NCI-H2196 (cell line): ENCODE results near the gene GAL3ST3.
A peak's percentile ranks its signal among the peaks of the same experiment; 100 is the strongest.
"Not testable (repeated sequence)": the region's sequence is repeated elsewhere in the genome, so short reads cannot be mapped to it uniquely, and the experiment has no call there.

Source experiments
- DNase-seq: peaks from one replicate; lab custom pipeline; 2025; ENCODE audit not compliant: unreplicated experiment; lab: John Stamatoyannopoulos, UW

GAL3ST3 gene

GRCh38 chr11:66048547-66049323 lies at the start of gene GAL3ST3:
Gene GAL3ST3 (minus strand): TSS chr11:66049161. CDS start chr11:66045415, 3,746 bp downstream.
- DNase-seq = no peak

- DNase-seq = not testable (repeated sequence)
Measured at GRCh38 chr11:66092125-66092524, 43.2 kb upstream of the GAL3ST3 start.

- no peak for DNase-seq
Measured at GRCh38 chr11:66090288-66090687, 41.3 kb upstream of the GAL3ST3 start.

- no peak for DNase-seq
Measured at GRCh38 chr11:66089067-66089466, 40.1 kb upstream of the GAL3ST3 start.

- DNase-seq = no peak
Measured at GRCh38 chr11:66087148-66087908, 38.4 kb upstream of the GAL3ST3 start.

- DNase-seq = no peak
Measured at GRCh38 chr11:66084821-66085475, 36.0 kb upstream of the GAL3ST3 start.

- DNase-seq = no peak
Measured at GRCh38 chr11:66083767-66084166, 34.8 kb upstream of the GAL3ST3 start.

- peak; percentile 65 for DNase-seq
Measured at GRCh38 chr11:66082946-66083698, 34.2 kb upstream of the GAL3ST3 start.

- peak; percentile 77 for DNase-seq
Measured at GRCh38 chr11:66081505-66081904, 32.5 kb upstream of the GAL3ST3 start.

- DNase-seq = no peak
Measured at GRCh38 chr11:66080055-66080817, 31.3 kb upstream of the GAL3ST3 start.

GRCh38 chr11:66078949-66079348 lies 30.0 kb upstream of the GAL3ST3 start:
- DNase-seq = not testable (repeated sequence)

- DNase-seq = no peak
Measured at GRCh38 chr11:66077927-66078326, 29.0 kb upstream of the GAL3ST3 start.

- no peak for DNase-seq
Measured at GRCh38 chr11:66076561-66076960, 27.6 kb upstream of the GAL3ST3 start.

GRCh38 chr11:66075273-66075672 lies 26.3 kb upstream of the GAL3ST3 start:
- DNase-seq = no peak

- no peak for DNase-seq
Measured at GRCh38 chr11:66073669-66074068, 24.7 kb upstream of the GAL3ST3 start.

- no peak for DNase-seq
Measured at GRCh38 chr11:66072518-66072917, 23.6 kb upstream of the GAL3ST3 start.

GRCh38 chr11:66072081-66072480 lies 23.1 kb upstream of the GAL3ST3 start:
- no peak for DNase-seq

- no peak for DNase-seq
Measured at GRCh38 chr11:66071381-66071801, 22.4 kb upstream of the GAL3ST3 start.

- DNase-seq = no peak
Measured at GRCh38 chr11:66070604-66071380, 21.8 kb upstream of the GAL3ST3 start.
